IPS-15b (cell line): ENCODE results near the gene ERICH3.

Experiments
- H3K27me3 ChIP-seq: one replicate; pipeline ENCODE4 v1.6.1; 2013; ENCODE audit warnings: low read length; ENCODE audit not compliant: control insufficient read depth, insufficient read depth
- H3K36me3 ChIP-seq: one replicate; pipeline ENCODE4 v1.6.1; 2013; ENCODE audit warnings: low read length; ENCODE audit not compliant: control insufficient read depth, insufficient read depth
- H3K4me1 ChIP-seq: one replicate; pipeline ENCODE4 v1.6.1; 2013; ENCODE audit warnings: mild to moderate bottlenecking, low read length; ENCODE audit not compliant: control insufficient read depth, insufficient read depth
- H3K4me3 ChIP-seq: one replicate; pipeline ENCODE4 v1.5.1; 2013; ENCODE audit warnings: low read depth, low read length
- H3K9ac ChIP-seq: one replicate; pipeline ENCODE4 v1.6.1; 2013; ENCODE audit warnings: low read depth, mild to moderate bottlenecking, low read length
- H3K9me3 ChIP-seq: one replicate; pipeline ENCODE4 v1.6.1; 2013; ENCODE audit warnings: mild to moderate bottlenecking, low read length; ENCODE audit not compliant: control insufficient read depth, insufficient read depth

Gene ERICH3

DNA sequence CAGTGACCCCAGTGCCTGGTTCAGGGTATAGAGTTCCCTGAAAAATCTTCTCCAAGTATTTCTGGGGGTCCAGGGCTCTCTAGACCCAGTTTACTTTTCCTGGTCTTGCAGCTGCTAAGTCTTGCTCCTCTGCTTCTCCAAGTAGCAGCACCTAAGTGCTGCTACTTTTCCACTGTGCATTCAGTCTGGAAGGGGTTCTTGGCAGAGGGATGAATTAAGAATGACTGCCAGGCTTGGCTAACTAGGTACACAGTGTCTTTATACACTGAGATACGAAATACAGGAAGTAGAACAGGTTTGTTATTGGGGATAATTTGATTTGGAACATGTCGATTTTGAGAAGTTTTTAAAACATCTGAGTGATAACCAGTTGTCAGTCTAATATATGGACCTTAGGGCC is 24.2 kb upstream of the ERICH3 start:
- Histone ChIP-seq H3K36me3 (no peaks in the 10 kb centered on the region), H3K4me1 (no peaks in the 10 kb centered on the region), H3K9ac (no peak overlapping the region), H3K4me3 (no peak overlapping the region), H3K27me3 (no peaks in the 10 kb centered on the region), H3K9me3 (no peaks in the 10 kb centered on the region)

DNA sequence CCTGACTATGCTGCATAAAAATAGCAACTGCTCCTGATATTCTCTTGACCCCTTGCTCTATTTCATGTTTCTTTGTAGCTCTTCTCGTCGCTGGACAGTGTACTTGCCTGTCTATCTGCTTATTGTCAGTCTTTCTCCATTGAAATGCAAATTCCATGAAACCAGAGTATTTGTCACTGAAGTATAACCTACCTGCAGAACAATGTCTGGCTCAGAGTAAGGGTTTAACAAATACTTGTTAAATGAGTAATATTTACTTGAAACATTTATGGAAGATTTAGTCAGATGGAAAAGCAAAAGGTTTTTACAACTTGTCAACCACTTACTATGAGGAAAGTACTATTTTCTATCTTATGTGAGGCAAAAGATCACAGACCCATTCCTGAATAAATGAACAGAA is 19.9 kb upstream of the ERICH3 start:
- H3K36me3 ChIP-seq: no peaks in the 10 kb centered on the region
- H3K9me3 ChIP-seq: no peaks in the 10 kb centered on the region
- H3K4me1 ChIP-seq: no peaks in the 10 kb centered on the region
- H3K4me3 ChIP-seq: no peak overlapping the region
- H3K9ac ChIP-seq: no peak overlapping the region
- H3K27me3 ChIP-seq: no peaks in the 10 kb centered on the region

DNA sequence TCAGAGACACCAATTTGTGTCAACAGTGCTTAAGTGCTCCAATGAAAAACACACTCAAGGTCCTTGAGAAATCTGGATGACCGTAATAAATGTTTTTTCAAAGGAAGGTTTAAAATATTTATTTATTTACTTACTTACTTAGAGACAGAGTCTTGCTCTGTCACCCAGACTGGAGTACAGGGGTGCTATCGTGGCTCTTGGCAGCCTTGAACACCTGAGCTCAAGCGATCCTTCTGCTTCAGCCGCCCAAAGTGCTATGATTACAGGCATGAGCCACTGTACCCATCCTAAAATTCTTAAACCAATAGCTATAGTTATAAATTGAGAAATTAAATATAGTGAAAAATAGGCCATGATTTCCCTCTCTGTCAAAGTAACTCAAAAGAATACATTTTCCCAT is 17.3 kb upstream of the ERICH3 start:
- H3K36me3 ChIP-seq: no peaks in the 10 kb centered on the region
- no peak overlapping the region for H3K4me3 ChIP-seq
- no peaks in the 10 kb centered on the region for H3K4me1 ChIP-seq
- no peaks in the 10 kb centered on the region for H3K9me3 ChIP-seq
- no peaks in the 10 kb centered on the region for H3K27me3 ChIP-seq
- H3K9ac ChIP-seq: no peak overlapping the region

DNA sequence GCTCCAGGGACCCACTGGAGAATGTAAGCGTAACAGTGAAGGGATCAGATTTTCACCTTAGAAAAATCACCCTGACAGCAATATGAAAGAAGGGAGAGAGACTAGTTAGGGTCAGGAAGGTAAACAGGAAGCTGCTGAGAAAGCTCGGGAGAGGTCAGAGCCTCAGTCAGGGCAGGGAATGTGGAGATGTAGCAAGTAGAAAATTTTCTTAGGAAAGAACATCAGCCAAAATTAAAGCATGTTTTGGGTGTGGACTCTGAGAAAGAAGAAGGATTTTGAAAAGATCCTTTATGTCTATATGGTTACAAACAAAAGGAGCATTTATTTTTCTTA is 16.7 kb upstream of the ERICH3 start:
- no peaks in the 10 kb centered on the region for H3K27me3 ChIP-seq

DNA sequence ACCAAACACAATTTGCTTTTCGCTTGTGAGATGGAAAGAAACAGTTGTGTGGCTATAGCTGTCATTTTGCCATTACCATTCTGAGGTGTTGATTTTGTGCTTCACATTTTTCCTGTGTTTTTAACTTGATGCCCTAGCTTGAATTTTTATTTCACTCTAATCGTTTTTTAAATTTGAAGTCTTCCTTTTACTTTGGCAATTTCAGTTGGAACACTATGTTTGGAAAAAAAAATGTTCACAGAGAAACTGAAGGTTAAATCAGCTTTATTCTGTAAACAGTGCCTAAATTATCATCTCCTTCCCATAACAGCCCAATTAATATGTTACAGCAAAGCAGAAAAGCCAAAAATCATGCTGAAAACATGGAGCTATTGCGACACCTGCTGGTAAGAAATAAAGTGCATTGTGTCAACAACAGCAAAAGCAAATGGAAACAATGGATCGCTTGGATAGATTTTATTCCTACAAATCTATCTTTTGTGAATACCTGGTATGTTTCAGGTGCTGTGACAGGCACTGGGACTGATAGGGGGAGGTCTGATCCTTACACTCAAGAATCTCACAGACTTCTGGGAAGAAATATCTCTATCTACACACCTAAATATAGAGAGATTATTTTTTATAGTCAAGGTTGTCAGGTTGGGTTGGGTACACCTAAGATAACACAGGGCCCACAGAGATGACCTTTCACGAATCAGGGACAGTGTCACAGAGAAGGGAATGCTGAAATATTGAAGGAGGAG is 16.2 kb upstream of the ERICH3 start:
- Histone ChIP-seq H3K9ac (no peak overlapping the region), H3K4me1 (no peaks in the 10 kb centered on the region), H3K27me3 (no peaks in the 10 kb centered on the region), H3K4me3 (no peak overlapping the region), H3K9me3 (no peaks in the 10 kb centered on the region), H3K36me3 (no peaks in the 10 kb centered on the region)

More for the DNA sequence above, 16.7 kb upstream of the ERICH3 start:
- Histone ChIP-seq H3K4me1 (no peaks in the 10 kb centered on the region), H3K4me3 (no peak overlapping the region), H3K9me3 (no peaks in the 10 kb centered on the region), H3K36me3 (no peaks in the 10 kb centered on the region), H3K9ac (no peak overlapping the region)

DNA sequence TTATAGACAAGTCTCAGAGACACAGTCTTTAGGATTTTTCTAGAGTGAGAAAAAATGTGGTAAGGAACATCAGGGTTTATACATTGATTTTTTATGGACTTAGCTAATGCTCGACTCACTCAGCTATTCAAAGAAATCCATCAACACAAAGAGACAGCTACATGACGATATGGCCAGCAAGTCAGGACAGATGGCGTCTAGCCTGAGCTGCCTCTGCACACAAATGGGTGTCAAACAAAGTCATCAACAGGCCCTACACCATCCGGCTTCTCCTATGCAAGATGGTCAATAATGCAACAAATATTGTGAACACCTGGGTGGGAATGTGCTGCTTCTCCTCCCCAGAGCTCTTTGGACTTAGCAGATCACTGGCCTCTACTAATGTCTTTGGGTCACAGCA is 13.3 kb upstream of the ERICH3 start:
- no peaks in the 10 kb centered on the region for H3K36me3 ChIP-seq
- H3K27me3 ChIP-seq: no peaks in the 10 kb centered on the region
- no peak overlapping the region for H3K9ac ChIP-seq
- no peaks in the 10 kb centered on the region for H3K9me3 ChIP-seq
- H3K4me3 ChIP-seq: no peak overlapping the region
- H3K4me1 ChIP-seq: no peaks in the 10 kb centered on the region

DNA sequence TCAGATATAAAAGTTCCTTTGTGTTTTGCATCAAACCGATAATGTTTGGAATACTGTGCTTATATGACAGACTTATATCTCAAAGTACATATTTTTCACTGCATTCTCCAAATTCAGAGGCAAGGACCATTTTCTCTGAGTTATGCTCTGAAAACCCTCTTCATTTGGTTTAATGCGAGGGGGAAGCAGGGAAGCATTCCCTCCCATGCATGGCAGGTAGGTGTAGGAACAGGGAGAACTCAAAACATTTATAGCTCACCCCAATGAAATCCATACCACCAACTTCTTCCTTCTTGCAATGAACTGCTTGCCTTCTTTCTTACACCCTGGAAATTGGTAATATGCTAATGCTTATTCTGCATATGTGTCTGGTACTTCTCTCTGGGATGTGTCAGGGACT is 10.7 kb upstream of the ERICH3 start:
- H3K9me3 ChIP-seq: no peaks in the 10 kb centered on the region
- H3K36me3 ChIP-seq: no peaks in the 10 kb centered on the region
- H3K4me1 ChIP-seq: no peaks in the 10 kb centered on the region
- H3K4me3 ChIP-seq: no peak overlapping the region
- H3K9ac ChIP-seq: no peak overlapping the region
- H3K27me3 ChIP-seq: no peaks in the 10 kb centered on the region

DNA sequence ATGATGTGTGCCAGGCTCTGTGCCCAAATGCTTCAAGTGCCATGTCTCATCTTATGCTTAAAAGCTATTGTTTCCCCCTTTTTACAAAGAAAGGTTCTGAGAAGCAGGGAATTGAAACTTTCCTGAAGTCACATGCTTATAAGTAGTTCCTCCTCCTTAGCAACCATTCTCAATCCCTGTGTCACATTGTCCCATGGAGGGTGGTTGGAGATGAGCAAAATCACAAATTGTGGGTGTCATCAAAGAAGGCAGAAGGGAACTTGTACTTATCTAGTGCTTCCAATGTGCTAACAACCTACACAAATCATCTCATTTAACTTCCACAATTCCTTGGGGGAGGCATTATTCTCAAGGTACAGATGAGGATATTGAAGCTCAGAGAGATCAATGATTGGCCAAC is 10.1 kb upstream of the ERICH3 start:
- Histone ChIP-seq H3K4me3 (no peak overlapping the region), H3K27me3 (no peaks in the 10 kb centered on the region), H3K36me3 (no peaks in the 10 kb centered on the region)

DNA sequence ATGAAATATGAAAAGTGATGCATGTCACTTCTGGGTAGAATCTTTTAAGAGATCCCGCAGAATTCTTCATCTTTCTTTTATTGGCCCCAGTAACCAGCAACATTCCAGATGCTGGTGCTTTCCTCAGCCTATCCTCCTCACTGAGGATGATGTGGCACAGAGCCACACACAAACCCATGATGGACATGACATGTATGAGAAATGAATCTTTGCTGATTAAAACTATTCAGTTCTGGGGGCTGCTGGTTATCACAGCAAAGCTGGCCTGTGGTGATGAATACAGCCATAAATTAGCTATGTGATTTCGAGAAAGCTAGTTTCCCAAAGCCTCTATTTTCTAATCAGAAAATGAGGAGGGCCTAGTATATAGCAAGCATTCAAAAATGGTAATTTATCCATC is 8.3 kb upstream of the ERICH3 start:
- no peaks in the 10 kb centered on the region for H3K27me3 ChIP-seq
- H3K9me3 ChIP-seq: no peaks in the 10 kb centered on the region
- H3K36me3 ChIP-seq: no peaks in the 10 kb centered on the region
- no peak overlapping the region for H3K4me3 ChIP-seq
- no peaks in the 10 kb centered on the region for H3K4me1 ChIP-seq
- H3K9ac ChIP-seq: no peak overlapping the region

More for the DNA sequence above, 10.1 kb upstream of the ERICH3 start:
- Histone ChIP-seq H3K4me1 (no peaks in the 10 kb centered on the region), H3K9ac (no peak overlapping the region), H3K9me3 (no peaks in the 10 kb centered on the region)

DNA sequence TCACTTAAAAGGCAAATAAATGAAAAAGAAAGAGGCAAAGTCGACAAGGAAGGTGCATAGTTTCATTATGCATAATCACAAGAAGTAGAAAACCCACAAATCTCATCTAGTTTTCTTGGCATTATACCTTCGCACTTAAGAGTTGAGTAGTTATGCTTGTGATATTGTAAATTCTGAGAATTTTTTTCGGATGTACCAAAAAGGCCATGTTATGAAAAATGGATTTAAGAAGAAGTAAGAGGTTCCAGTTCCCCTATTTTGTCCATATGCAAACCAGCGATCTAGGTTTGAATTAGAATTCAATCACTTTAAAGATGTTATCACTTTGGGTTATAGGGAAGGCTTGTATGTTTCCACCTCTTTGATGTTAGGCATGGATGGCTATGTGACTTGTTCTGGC is 7.9 kb upstream of the ERICH3 start:
- Histone ChIP-seq H3K4me1 (no peaks in the 10 kb centered on the region), H3K27me3 (peaks cover 4% of the 10 kb centered on the region), H3K9me3 (no peaks in the 10 kb centered on the region), H3K9ac (no peak overlapping the region), H3K4me3 (no peak overlapping the region), H3K36me3 (no peaks in the 10 kb centered on the region)

DNA sequence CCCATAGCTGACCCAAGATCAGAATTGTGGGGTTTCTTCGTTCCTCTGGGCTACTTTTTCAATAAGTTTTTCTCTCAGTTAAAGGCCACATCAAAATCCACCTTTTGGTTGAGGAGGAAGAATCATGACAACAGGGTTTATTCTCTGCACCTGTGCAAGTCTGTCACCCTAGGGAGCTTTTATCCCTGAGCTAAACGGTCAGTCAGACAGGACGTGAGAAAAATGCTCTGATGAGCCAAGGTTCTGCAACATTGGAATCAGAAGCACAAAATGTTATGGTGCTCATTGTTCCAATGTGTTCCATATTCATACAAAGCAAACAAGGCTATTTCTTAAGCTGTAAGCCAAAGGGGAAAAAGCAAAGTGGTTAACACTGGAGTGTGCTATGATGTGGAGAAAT is 7.4 kb upstream of the ERICH3 start:
- Histone ChIP-seq H3K36me3 (no peaks in the 10 kb centered on the region), H3K27me3 (peaks cover 8% of the 10 kb centered on the region), H3K9me3 (no peaks in the 10 kb centered on the region), H3K4me1 (no peaks in the 10 kb centered on the region), H3K4me3 (no peak overlapping the region), H3K9ac (no peak overlapping the region)

DNA sequence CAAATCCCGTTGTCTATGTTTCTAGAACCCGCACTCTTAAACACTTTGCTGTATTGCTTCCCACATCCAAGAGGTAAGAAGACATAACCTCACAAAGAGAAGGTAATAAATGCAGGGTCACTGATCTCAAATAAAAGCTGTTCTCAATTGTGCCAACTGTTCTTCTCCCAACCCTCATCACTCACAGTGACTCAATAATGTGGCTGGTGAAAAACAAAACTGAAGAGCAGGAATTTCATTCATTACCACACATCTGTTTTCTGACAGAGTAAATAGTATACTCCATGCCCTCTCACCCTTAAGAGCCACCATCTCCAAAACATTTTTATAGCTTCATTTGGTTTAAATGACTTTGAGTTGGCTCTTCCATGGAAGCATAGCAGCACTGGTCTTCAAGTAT is 6.2 kb upstream of the ERICH3 start:
- Histone ChIP-seq H3K4me1 (no peaks in the 10 kb centered on the region), H3K9me3 (no peaks in the 10 kb centered on the region), H3K4me3 (no peak overlapping the region), H3K9ac (no peak overlapping the region), H3K36me3 (no peaks in the 10 kb centered on the region), H3K27me3 (peaks cover 20% of the 10 kb centered on the region)
